OCI-LY1 (cell line): ENCODE results near the gene FZD4.

Source experiments
- EZH2 ChIP-seq: fragments of 200-600 bp; sonication (generic), shearing (Covaris generic); IDR thresholded peaks from 2 replicates; pipeline ENCODE4 v1.8.0; 2017; ENCODE audit warnings: borderline replicate concordance, mixed run types, mild to moderate bottlenecking, antibody characterized with exemption, low read length, moderate library complexity, mixed read lengths
- TF ChIP-seq, protein P1 (sequence below): fragments of 200-600 bp; sonication (generic), shearing (Covaris generic); IDR thresholded peaks from 2 replicates; pipeline ENCODE4 v1.5.1; 2017; ENCODE audit warnings: mild to moderate bottlenecking, antibody characterized with exemption, low read length, moderate library complexity, mixed read lengths

DNA sequence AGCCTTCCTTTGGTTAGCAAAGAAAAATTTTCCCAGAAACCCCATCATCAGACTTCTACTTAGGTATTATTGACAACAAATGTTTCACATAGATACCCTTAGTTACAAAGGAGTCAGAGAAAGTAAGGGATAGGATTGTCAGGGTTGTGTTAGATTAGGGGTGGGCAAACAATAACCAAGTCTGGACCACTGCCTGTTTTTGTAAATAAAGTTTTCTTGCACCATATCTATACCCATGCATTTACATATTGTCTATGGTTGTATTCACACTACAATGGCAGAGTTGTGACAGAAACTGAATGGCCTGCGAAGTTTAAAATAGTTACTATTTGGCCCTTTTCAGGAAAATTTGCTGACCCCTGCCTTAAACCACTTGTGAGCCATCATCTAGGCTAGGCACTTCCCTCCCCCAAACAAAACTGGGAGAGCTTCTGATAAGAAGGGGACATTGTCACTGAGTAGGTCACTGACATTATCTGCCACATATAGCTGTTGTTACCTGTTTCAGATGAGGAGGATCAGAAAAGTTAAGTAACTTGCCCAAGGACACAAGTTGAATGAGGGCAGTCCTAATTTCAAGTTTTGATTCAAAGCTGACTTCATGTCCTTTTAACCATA is 41.9 kb upstream of the FZD4 start:
- TF ChIP-seq, protein P1, sequence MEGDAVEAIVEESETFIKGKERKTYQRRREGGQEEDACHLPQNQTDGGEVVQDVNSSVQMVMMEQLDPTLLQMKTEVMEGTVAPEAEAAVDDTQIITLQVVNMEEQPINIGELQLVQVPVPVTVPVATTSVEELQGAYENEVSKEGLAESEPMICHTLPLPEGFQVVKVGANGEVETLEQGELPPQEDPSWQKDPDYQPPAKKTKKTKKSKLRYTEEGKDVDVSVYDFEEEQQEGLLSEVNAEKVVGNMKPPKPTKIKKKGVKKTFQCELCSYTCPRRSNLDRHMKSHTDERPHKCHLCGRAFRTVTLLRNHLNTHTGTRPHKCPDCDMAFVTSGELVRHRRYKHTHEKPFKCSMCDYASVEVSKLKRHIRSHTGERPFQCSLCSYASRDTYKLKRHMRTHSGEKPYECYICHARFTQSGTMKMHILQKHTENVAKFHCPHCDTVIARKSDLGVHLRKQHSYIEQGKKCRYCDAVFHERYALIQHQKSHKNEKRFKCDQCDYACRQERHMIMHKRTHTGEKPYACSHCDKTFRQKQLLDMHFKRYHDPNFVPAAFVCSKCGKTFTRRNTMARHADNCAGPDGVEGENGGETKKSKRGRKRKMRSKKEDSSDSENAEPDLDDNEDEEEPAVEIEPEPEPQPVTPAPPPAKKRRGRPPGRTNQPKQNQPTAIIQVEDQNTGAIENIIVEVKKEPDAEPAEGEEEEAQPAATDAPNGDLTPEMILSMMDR = no peak
- no peak for TF ChIP-seq EZH2
